IPS-20b (cell line): ENCODE measurements around the gene DEDD2.

Source experiments
- H3K27ac ChIP-seq: one replicate; pipeline ENCODE4 v1.5.1; 2013; ENCODE audit warnings: low read length
- H3K27me3 ChIP-seq: 2 replicates; pipeline ENCODE4 v1.6.1; 2013; ENCODE audit warnings: mild to moderate bottlenecking, low read length, inconsistent platforms; ENCODE audit not compliant: insufficient read depth
- H3K36me3 ChIP-seq: 2 replicates; pipeline ENCODE4 v1.6.1; 2013; ENCODE audit warnings: low read depth, mild to moderate bottlenecking, inconsistent platforms, low read length, moderate library complexity; ENCODE audit not compliant: insufficient read depth
- H3K4me1 ChIP-seq: 2 replicates; pipeline ENCODE4 v1.6.1; 2013; ENCODE audit warnings: mild to moderate bottlenecking, control low read depth, inconsistent platforms, low read length, moderate library complexity; ENCODE audit not compliant: insufficient read depth
- H3K4me3 ChIP-seq: 2 replicates; pipeline ENCODE4 v1.5.1; 2013; ENCODE audit warnings: mild to moderate bottlenecking, low read length, inconsistent platforms
- H3K9ac ChIP-seq: 2 replicates; pipeline ENCODE4 v1.6.1; 2013; ENCODE audit warnings: low read depth, mild to moderate bottlenecking, inconsistent platforms, low read length, moderate library complexity
- H3K9me3 ChIP-seq: 2 replicates; pipeline ENCODE4 v1.6.1; 2013; ENCODE audit warnings: mild to moderate bottlenecking, low read depth, low read length, inconsistent platforms; ENCODE audit not compliant: insufficient read depth

DEDD2 gene

GRCh38 chr19:42154471-42155323 lies 62.8 kb downstream of the DEDD2 start:
- Histone ChIP-seq H3K9me3 (no peaks in the 10 kb centered on the region), H3K9ac (peak overlapping the region; percentile 5; the same call in 1 of the 2 replicates), H3K27ac (no peak overlapping the region), H3K4me1 (peaks cover 23% of the 10 kb centered on the region; the same call in 1 of the 2 replicates), H3K27me3 (peaks cover 44% of the 10 kb centered on the region), H3K4me3 (no peak overlapping the region), H3K36me3 (no peaks in the 10 kb centered on the region)

- H3K9me3 ChIP-seq: no peaks in the 10 kb centered on the region
- no peak overlapping the region for H3K4me3 ChIP-seq
- no peak overlapping the region for H3K27ac ChIP-seq
- H3K4me1 ChIP-seq: peaks cover 29% of the 10 kb centered on the region; the same call in 1 of the 2 replicates
- H3K27me3 ChIP-seq: peaks cover 45% of the 10 kb centered on the region
- no peak overlapping the region for H3K9ac ChIP-seq
- H3K36me3 ChIP-seq: no peaks in the 10 kb centered on the region
These were observed 63.6 kb downstream of the DEDD2 start for GRCh38 chr19:42153672-42154433.

- peaks cover 46% of the 10 kb centered on the region for H3K27me3 ChIP-seq
- no peak overlapping the region for H3K9ac ChIP-seq
- no peak overlapping the region for H3K27ac ChIP-seq
- H3K4me1 ChIP-seq: peaks cover 29% of the 10 kb centered on the region; the same call in 1 of the 2 replicates
- H3K36me3 ChIP-seq: no peaks in the 10 kb centered on the region
- no peaks in the 10 kb centered on the region for H3K9me3 ChIP-seq
- no peak overlapping the region for H3K4me3 ChIP-seq
These were observed 64.4 kb downstream of the DEDD2 start for GRCh38 chr19:42152910-42153671.

DNA sequence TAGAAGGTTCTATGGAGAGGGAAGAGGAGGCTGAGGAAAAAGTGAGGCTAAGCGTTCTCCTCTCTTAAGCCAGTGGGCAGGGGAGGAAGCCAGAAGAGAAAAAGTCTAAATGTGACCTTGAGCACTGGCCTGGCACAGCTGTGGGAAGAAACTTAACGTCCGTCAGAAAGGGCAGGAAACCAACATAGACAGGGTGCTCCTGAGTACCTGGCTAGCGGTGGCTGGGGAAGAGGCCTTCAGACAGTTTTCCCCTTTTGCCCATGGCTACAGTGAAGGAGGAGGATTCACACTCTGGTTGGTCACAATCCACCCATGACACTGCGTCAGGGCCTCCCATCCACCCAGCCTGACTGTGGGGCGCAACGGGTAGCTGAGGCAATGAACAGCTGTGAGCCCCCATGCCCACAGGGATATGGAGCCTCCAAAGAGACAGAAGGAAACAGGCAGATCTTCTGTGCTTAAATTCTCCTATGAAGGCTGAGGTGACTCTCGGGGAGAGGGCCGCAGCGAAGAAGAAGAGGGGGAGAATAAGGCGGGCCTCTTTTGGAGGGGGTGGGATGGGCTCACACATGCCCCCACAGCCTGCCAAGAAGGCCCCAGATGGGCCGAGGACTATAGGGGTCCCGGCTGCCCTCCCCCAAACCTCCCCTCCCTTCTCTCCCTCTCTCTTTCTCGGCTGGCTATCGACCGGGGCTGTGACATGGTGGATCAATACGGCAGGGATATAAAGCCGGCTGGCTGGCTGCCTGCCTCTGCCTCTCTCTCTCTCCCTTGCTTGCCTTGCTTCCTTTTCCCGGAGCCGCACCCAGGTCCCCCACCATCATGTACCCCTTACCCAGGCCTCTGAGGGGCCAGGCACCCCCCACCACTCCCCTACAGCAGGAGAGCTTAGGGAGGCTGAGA lies 65.4 kb downstream of the DEDD2 start:
- H3K27me3 ChIP-seq: peaks cover 57% of the 10 kb centered on the region
- H3K9me3 ChIP-seq: no peaks in the 10 kb centered on the region
- no peak overlapping the region for H3K27ac ChIP-seq
- H3K4me1 ChIP-seq: peaks cover 29% of the 10 kb centered on the region; the same call in 1 of the 2 replicates
- no peaks in the 10 kb centered on the region for H3K36me3 ChIP-seq
- H3K9ac ChIP-seq: 0 out of 2 replicates have a peak overlapping the region, but pooled peaks have one; percentile 17
- H3K4me3 ChIP-seq: no peak overlapping the region

DNA sequence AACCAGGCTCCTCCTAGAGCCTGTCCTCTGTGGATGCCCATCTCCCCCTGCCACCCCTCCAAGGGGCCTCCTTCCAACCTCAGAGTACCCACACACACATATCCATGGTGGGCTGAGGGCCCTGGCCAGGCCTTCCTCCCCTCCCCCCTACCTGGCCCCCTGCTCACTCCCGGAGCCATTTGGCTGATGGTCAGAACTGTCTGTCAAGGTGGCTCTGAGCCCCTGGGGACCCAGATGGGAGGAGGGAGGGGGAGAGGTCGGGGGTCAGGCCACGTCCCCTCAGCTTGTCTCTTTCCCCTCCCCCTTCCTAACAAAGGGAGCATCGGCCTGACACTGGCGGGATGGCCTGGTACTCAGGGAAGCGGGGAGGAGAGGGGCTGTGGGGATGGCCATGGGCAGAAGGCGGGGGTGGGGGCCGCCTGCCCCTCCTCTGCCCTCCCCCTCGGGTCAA lies 66.5 kb downstream of the DEDD2 start:
- no peaks in the 10 kb centered on the region for H3K9me3 ChIP-seq
- H3K27ac ChIP-seq: no peak overlapping the region
- H3K27me3 ChIP-seq: peaks cover 58% of the 10 kb centered on the region
- no peaks in the 10 kb centered on the region for H3K36me3 ChIP-seq
- peak overlapping the region; percentile 17; the same call in 1 of the 2 replicates for H3K9ac ChIP-seq
- H3K4me3 ChIP-seq: no peak overlapping the region
- peaks cover 27% of the 10 kb centered on the region; the same call in 1 of the 2 replicates for H3K4me1 ChIP-seq

- H3K9ac ChIP-seq: no peak overlapping the region
- H3K4me1 ChIP-seq: peaks cover 22% of the 10 kb centered on the region; the same call in 1 of the 2 replicates
- H3K9me3 ChIP-seq: no peaks in the 10 kb centered on the region
- no peak overlapping the region for H3K4me3 ChIP-seq
- H3K27me3 ChIP-seq: peaks cover 53% of the 10 kb centered on the region
- H3K36me3 ChIP-seq: no peaks in the 10 kb centered on the region
- H3K27ac ChIP-seq: no peak overlapping the region
These were observed 67.1 kb downstream of the DEDD2 start for GRCh38 chr19:42150364-42150763.

DNA sequence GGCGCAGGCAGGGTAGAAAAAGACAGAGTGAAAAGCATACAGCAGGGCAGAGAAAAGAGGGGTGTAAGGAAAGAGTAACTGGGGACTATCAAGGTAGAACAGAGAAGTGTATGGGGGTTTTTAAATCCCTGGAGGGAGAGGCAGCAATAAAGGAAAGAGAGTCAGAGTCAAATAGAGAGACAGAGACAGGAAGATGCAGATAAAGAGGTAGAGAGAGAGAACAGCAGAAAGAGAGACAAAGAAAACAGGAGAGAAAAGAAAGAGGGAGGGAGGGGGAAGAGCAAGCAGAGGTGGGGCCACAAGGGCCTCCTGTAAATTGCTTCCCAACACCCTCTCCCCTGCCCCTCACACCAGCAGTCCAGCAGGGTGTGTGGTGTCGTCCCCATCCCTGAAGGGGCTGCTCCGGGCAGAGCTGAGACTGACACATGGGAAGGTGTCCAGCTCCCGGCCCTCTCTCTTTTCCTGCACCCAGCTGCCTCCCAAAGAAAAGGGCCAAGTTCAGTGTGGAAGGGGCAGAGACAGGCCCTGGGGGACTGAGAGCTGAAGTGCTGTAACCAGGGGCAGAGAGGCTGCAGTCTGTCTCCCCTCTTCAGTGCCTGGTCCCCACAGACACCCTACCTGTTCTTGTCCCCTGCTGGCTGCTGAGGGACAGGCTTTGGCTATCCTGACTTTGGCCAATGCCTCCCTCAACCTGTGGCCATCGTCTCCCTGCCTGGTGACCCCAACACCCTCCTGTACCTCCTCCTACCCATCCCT lies 67.9 kb downstream of the DEDD2 start:
- Histone ChIP-seq H3K4me3 (no peak overlapping the region), H3K27me3 (peaks cover 49% of the 10 kb centered on the region), H3K9ac (no peak overlapping the region), H3K9me3 (no peaks in the 10 kb centered on the region), H3K4me1 (peaks cover 18% of the 10 kb centered on the region; the same call in 1 of the 2 replicates), H3K27ac (no peak overlapping the region), H3K36me3 (no peaks in the 10 kb centered on the region)
